ENCODE data around the gene RUFY4. TPM values are rescaled to one million over a fixed set of nuclear protein-coding genes. Genes with fewer than 3 reads are reported as not detected.
A peak's percentile ranks its signal among the peaks of the same experiment; 100 is the strongest.
"Not testable (repeated sequence)": the region's sequence is repeated elsewhere in the genome, so short reads cannot be mapped to it uniquely, and the experiment has no call there.

The RUFY4 gene
- under 1 TPM in 7 of 8 experiments, not detected in 1; 0.21 to 0.95 (median 0.35) TPM for total RNA-seq

GRCh38 chr2:218068721-218069334, at the start of gene RUFY4:
Gene RUFY4 (plus strand): TSS chr2:218069253. CDS start chr2:218070606, 1,353 bp downstream.
- not testable (repeated sequence) for H3K27ac ChIP-seq; H3K4me1 ChIP-seq (replicated peaks in 1 of 2)
- H3K4me3 ChIP-seq, result peak within 1 kb of the TSS in 3 of 5 donors; percentile 17 to 43 (median 20)
- in situ Hi-C loops (cut with MboI; ENCODE audit: low pct_unique_long_range_greater_than_20kb in 2 of 9, low sequenced_read_pairs in 9 of 9, unreplicated experiment in 9 of 9), result loop anchor here in 1 of 9 experiments (25.0 kb wide), 1 partner anchor 282 kb away; no protein-coding TSS in a partner anchor
- peak; percentile 78 to 98 (median 89) for ATAC-seq (replicated peaks in 6 of 8)
- WGBS, 10 experiments, result 0 to 13% (median 2%) methylated on average over 1 to 4 of the region's 15 CpGs; no CpG with 5 or more reads in 6 of the 10 experiments

- Histone ChIP-seq H3K27ac (no peak overlapping the region), H3K4me1 (replicated peaks in 1 of 2) (peaks cover 72 to 73% of the 10 kb centered on the region in 2 donors), H3K4me3 (no peak overlapping the region)
- in situ Hi-C loops (cut with MboI; ENCODE audit: low pct_unique_long_range_greater_than_20kb in 2 of 9, low sequenced_read_pairs in 9 of 9, unreplicated experiment in 9 of 9), result loop anchor here in 1 of 9 experiments (25.0 kb wide), 1 partner anchor 232 kb away; no protein-coding TSS in a partner anchor
- WGBS, 10 experiments, result 35 to 83% (median 70%) methylated on average over 1 to 2 of the region's 7 CpGs; no CpG with 5 or more reads in 6 of the 10 experiments
- no peak for ATAC-seq (replicated peaks in 6 of 8)
Observed at GRCh38 chr2:218019411-218020060, 49.5 kb upstream of the RUFY4 start.

GRCh38 chr2:218020281-218020680, 48.8 kb upstream of the RUFY4 start:
- peaks cover 67% of the 10 kb centered on the region in 2 donors for H3K4me1 ChIP-seq (replicated peaks in 1 of 2)
- H3K27ac ChIP-seq, result no peak overlapping the region
- no peak overlapping the region for H3K4me3 ChIP-seq
- in situ Hi-C loops (cut with MboI; ENCODE audit: low pct_unique_long_range_greater_than_20kb in 2 of 9, low sequenced_read_pairs in 9 of 9, unreplicated experiment in 9 of 9), result loop anchor here in 1 of 9 experiments (25.0 kb wide), 1 partner anchor 233 kb away; no protein-coding TSS in a partner anchor
- no peak for ATAC-seq (replicated peaks in 6 of 8)
- 80% methylated on average over 2 of the region's 5 CpGs; no CpG with 5 or more reads in 9 of the 10 experiments for WGBS, 10 experiments

- ATAC-seq (replicated peaks in 6 of 8), result no peak
- Histone ChIP-seq H3K4me3 (no peak overlapping the region), H3K27ac (no peak overlapping the region), H3K4me1 (replicated peaks in 1 of 2) (peaks cover 60 to 61% of the 10 kb centered on the region in 2 donors)
- in situ Hi-C loops (cut with MboI; ENCODE audit: low pct_unique_long_range_greater_than_20kb in 2 of 9, low sequenced_read_pairs in 9 of 9, unreplicated experiment in 9 of 9), result loop anchor here in 1 of 9 experiments (25.0 kb wide), 1 partner anchor 234 kb away; no protein-coding TSS in a partner anchor
- WGBS, 10 experiments, result 60 to 94% (median 86%) methylated on average over 1 to 5 of the region's 6 CpGs; no CpG with 5 or more reads in 5 of the 10 experiments
Observed at GRCh38 chr2:218020966-218021535, 48.0 kb upstream of the RUFY4 start.

GRCh38 chr2:218021536-218022071, 47.4 kb upstream of the RUFY4 start:
- ATAC-seq (replicated peaks in 6 of 8), result peak in 5 of 8 experiments; percentile 9 to 31 (median 22)
- no peak overlapping the region for H3K4me3 ChIP-seq
- WGBS, 10 experiments, result 60 to 100% (median 75%) methylated on average over 1 to 7 of the region's 12 CpGs; no CpG with 5 or more reads in 4 of the 10 experiments
- peak overlapping the region in 1 of 2 donors; percentile 59 for H3K27ac ChIP-seq
- peaks cover 54 to 55% of the 10 kb centered on the region in 2 donors for H3K4me1 ChIP-seq (replicated peaks in 1 of 2)
- in situ Hi-C loops (cut with MboI; ENCODE audit: low pct_unique_long_range_greater_than_20kb in 2 of 9, low sequenced_read_pairs in 9 of 9, unreplicated experiment in 9 of 9), result loop anchor here in 1 of 9 experiments (25.0 kb wide), 1 partner anchor 234 kb away; no protein-coding TSS in a partner anchor

- WGBS, 10 experiments, result 40 to 100% (median 82%) methylated on average over 1 to 2 of the region's 10 CpGs; no CpG with 5 or more reads in 4 of the 10 experiments
- peak in 5 of 8 experiments; percentile 18 to 38 (median 31) for ATAC-seq (replicated peaks in 6 of 8)
- Histone ChIP-seq H3K27ac (peak overlapping the region; percentile 21 to 59), H3K4me1 (replicated peaks in 1 of 2) (peaks cover 48 to 49% of the 10 kb centered on the region in 2 donors), H3K4me3 (no peak overlapping the region)
- in situ Hi-C loops (cut with MboI; ENCODE audit: low pct_unique_long_range_greater_than_20kb in 2 of 9, low sequenced_read_pairs in 9 of 9, unreplicated experiment in 9 of 9), result loop anchor here in 1 of 9 experiments (25.0 kb wide), 1 partner anchor 235 kb away; no protein-coding TSS in a partner anchor
Observed at GRCh38 chr2:218022131-218022850, 46.8 kb upstream of the RUFY4 start.

- 80 to 100% (median 85%) methylated on average over 1 to 2 of the region's 7 CpGs; no CpG with 5 or more reads in 4 of the 10 experiments for WGBS, 10 experiments
- in situ Hi-C loops (cut with MboI; ENCODE audit: low pct_unique_long_range_greater_than_20kb in 2 of 9, low sequenced_read_pairs in 9 of 9, unreplicated experiment in 9 of 9), result loop anchor here in 1 of 9 experiments (25.0 kb wide), 1 partner anchor 236 kb away; no protein-coding TSS in a partner anchor
- Histone ChIP-seq H3K27ac (peak overlapping the region in 1 of 2 donors; percentile 59), H3K4me1 (replicated peaks in 1 of 2) (peaks cover 44 to 46% of the 10 kb centered on the region in 2 donors), H3K4me3 (no peak overlapping the region)
- ATAC-seq (replicated peaks in 6 of 8), result no peak
Observed at GRCh38 chr2:218022851-218023530, 46.1 kb upstream of the RUFY4 start.

- in situ Hi-C loops (cut with MboI; ENCODE audit: low pct_unique_long_range_greater_than_20kb in 2 of 9, low sequenced_read_pairs in 9 of 9, unreplicated experiment in 9 of 9), result loop anchor here in 1 of 9 experiments (25.0 kb wide), 1 partner anchor 236 kb away; no protein-coding TSS in a partner anchor
- ATAC-seq (replicated peaks in 6 of 8), result peak in 3 of 8 experiments; percentile 11 to 45 (median 24)
- Histone ChIP-seq H3K4me1 (replicated peaks in 1 of 2) (peaks cover 44 to 46% of the 10 kb centered on the region in 2 donors), H3K27ac (no peak overlapping the region), H3K4me3 (no peak overlapping the region)
- WGBS, 10 experiments, result 0 to 100% (median 50%) methylated on average over 1 of the region's 3 CpGs; no CpG with 5 or more reads in 7 of the 10 experiments
Observed at GRCh38 chr2:218023636-218024035, 45.4 kb upstream of the RUFY4 start.

GRCh38 chr2:218024336-218024735, 44.7 kb upstream of the RUFY4 start:
- in situ Hi-C loops (cut with MboI; ENCODE audit: low pct_unique_long_range_greater_than_20kb in 2 of 9, low sequenced_read_pairs in 9 of 9, unreplicated experiment in 9 of 9), result loop anchor here in 1 of 9 experiments (25.0 kb wide), 1 partner anchor 237 kb away; no protein-coding TSS in a partner anchor
- peak overlapping the region in 1 of 2 donors; percentile 21 for H3K27ac ChIP-seq
- no peak overlapping the region for H3K4me3 ChIP-seq
- H3K4me1 ChIP-seq (replicated peaks in 1 of 2), result peaks cover 42% of the 10 kb centered on the region in 2 donors
- 56 to 63% methylated on average over 1 to 2 of the region's 2 CpGs; no CpG with 5 or more reads in 8 of the 10 experiments for WGBS, 10 experiments
- ATAC-seq (replicated peaks in 6 of 8), result peak in 5 of 8 experiments; percentile 36 to 56 (median 48)

GRCh38 chr2:218024871-218025270, 44.2 kb upstream of the RUFY4 start:
- Histone ChIP-seq H3K4me1 (replicated peaks in 1 of 2) (peaks cover 36 to 37% of the 10 kb centered on the region in 2 donors), H3K4me3 (no peak overlapping the region), H3K27ac (no peak overlapping the region)
- in situ Hi-C loops (cut with MboI; ENCODE audit: low pct_unique_long_range_greater_than_20kb in 2 of 9, low sequenced_read_pairs in 9 of 9, unreplicated experiment in 9 of 9), result loop anchor here in 3 of 9 experiments (25.0 kb wide), 1 partner anchor 238 kb away; no protein-coding TSS in a partner anchor
- 100% methylated on average over 1 of the region's 2 CpGs; no CpG with 5 or more reads in 9 of the 10 experiments for WGBS, 10 experiments
- no peak for ATAC-seq (replicated peaks in 6 of 8)

- no peak overlapping the region for H3K4me3 ChIP-seq
- in situ Hi-C loops (cut with MboI; ENCODE audit: low pct_unique_long_range_greater_than_20kb in 2 of 9, low sequenced_read_pairs in 9 of 9, unreplicated experiment in 9 of 9), result loop anchor here in 2 of 9 experiments (25.0 kb wide), 1 partner anchor 239 kb away; no protein-coding TSS in a partner anchor
- ATAC-seq (replicated peaks in 6 of 8), result no peak
- 20 to 100% (median 82%) methylated on average over 1 to 4 of the region's 7 CpGs; no CpG with 5 or more reads in 3 of the 10 experiments for WGBS, 10 experiments
- no peak overlapping the region for H3K27ac ChIP-seq
- H3K4me1 ChIP-seq (replicated peaks in 1 of 2), result peaks cover 29 to 31% of the 10 kb centered on the region in 2 donors
Observed at GRCh38 chr2:218026244-218026643, 42.8 kb upstream of the RUFY4 start.
